Liver (tissue), 3 donors: ENCODE measurements around the gene PTBP3.

Source experiments
- HNF4A ChIP-seq, 2 donors: conservative IDR thresholded peaks; 2 replicates each; pipeline ENCODE4 v1.6.1; 2016; ENCODE audit warnings: antibody characterized with exemption in 2 of 2, mild to moderate bottlenecking in 2 of 2
- RAD21 ChIP-seq, 2 donors: IDR thresholded peaks; 2 replicates each; pipeline ENCODE4 v1.6.1; 2016; ENCODE audit warnings: antibody characterized with exemption in 2 of 2, mild to moderate bottlenecking in 2 of 2
- RXRA ChIP-seq, 2 donors: IDR thresholded peaks; 2 replicates each; pipeline ENCODE4 v1.6.1; 2017 to 2018; ENCODE audit warnings: antibody characterized with exemption in 2 of 2, mild to moderate bottlenecking in 1 of 2
- TAF1 ChIP-seq: conservative IDR thresholded peaks from 2 replicates; pipeline ENCODE4 v1.6.1; 2016; ENCODE audit warnings: antibody characterized with exemption, mild to moderate bottlenecking
- TF ChIP-seq, protein P1 (sequence below): fragments of 150-350 bp; IDR thresholded peaks from 2 replicates; pipeline ENCODE4 v1.5.1; 2017; ENCODE audit warnings: improper control_type of control experiment, low read depth, low read length; ENCODE audit not compliant: missing input control
- TF ChIP-seq, protein P2 (sequence below): IDR thresholded peaks from 2 replicates; pipeline ENCODE4 v1.6.1; 2016; ENCODE audit warnings: antibody characterized with exemption, mild to moderate bottlenecking
- TF ChIP-seq, protein P3 (sequence below): IDR thresholded peaks from 2 replicates; pipeline ENCODE4 v1.6.1; 2016; ENCODE audit warnings: antibody characterized with exemption
- donor health status: healthy.
- donor health status: healthy.

DNA sequence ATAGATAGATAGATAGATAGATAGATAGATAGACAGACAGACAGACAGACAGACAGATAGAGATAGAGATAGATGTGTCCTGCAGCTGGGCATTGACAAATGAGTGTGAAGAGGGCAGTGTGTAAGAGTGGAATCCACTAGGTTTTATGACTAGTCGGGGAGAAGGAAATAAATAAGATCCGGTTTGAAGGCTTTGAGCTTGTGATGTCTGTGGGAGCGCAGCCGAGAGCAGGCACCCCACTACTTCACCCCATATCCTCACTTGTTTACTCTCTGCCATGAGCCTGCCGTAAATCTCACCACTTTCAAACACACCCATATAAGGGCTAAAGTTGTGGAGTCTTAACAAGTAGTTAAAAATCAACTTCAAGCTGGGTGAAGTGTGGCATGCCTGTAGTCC is 156.9 kb downstream of the PTBP3 start:
- TF ChIP-seq, protein P1, sequence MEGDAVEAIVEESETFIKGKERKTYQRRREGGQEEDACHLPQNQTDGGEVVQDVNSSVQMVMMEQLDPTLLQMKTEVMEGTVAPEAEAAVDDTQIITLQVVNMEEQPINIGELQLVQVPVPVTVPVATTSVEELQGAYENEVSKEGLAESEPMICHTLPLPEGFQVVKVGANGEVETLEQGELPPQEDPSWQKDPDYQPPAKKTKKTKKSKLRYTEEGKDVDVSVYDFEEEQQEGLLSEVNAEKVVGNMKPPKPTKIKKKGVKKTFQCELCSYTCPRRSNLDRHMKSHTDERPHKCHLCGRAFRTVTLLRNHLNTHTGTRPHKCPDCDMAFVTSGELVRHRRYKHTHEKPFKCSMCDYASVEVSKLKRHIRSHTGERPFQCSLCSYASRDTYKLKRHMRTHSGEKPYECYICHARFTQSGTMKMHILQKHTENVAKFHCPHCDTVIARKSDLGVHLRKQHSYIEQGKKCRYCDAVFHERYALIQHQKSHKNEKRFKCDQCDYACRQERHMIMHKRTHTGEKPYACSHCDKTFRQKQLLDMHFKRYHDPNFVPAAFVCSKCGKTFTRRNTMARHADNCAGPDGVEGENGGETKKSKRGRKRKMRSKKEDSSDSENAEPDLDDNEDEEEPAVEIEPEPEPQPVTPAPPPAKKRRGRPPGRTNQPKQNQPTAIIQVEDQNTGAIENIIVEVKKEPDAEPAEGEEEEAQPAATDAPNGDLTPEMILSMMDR: no peak
- TF ChIP-seq RXRA (IDR thresholded peaks at IDR 0.05) (no peak), TAF1 (no peak), RAD21 (IDR thresholded peaks at IDR 0.05) (no peak), HNF4A (conservative IDR thresholded peaks at IDR 0.05) (no peak)
- TF ChIP-seq, protein P2, sequence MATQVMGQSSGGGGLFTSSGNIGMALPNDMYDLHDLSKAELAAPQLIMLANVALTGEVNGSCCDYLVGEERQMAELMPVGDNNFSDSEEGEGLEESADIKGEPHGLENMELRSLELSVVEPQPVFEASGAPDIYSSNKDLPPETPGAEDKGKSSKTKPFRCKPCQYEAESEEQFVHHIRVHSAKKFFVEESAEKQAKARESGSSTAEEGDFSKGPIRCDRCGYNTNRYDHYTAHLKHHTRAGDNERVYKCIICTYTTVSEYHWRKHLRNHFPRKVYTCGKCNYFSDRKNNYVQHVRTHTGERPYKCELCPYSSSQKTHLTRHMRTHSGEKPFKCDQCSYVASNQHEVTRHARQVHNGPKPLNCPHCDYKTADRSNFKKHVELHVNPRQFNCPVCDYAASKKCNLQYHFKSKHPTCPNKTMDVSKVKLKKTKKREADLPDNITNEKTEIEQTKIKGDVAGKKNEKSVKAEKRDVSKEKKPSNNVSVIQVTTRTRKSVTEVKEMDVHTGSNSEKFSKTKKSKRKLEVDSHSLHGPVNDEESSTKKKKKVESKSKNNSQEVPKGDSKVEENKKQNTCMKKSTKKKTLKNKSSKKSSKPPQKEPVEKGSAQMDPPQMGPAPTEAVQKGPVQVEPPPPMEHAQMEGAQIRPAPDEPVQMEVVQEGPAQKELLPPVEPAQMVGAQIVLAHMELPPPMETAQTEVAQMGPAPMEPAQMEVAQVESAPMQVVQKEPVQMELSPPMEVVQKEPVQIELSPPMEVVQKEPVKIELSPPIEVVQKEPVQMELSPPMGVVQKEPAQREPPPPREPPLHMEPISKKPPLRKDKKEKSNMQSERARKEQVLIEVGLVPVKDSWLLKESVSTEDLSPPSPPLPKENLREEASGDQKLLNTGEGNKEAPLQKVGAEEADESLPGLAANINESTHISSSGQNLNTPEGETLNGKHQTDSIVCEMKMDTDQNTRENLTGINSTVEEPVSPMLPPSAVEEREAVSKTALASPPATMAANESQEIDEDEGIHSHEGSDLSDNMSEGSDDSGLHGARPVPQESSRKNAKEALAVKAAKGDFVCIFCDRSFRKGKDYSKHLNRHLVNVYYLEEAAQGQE: no peak
- TF ChIP-seq, protein P3, sequence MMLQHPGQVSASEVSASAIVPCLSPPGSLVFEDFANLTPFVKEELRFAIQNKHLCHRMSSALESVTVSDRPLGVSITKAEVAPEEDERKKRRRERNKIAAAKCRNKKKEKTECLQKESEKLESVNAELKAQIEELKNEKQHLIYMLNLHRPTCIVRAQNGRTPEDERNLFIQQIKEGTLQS: no peak
